MM.1S (cell line): ENCODE data around the gene COPS9.

Experiments used
- DNase-seq: peaks from one replicate; pipeline ENCODE4 v3.0.0-alpha.2; 2015
- H2AFZ ChIP-seq: fragments of 300-600 bp; sonication (generic); 2 replicates; pipeline ENCODE4 v1.6.0; 2016; ENCODE audit warnings: antibody characterized with exemption, low read length
- H3F3A ChIP-seq: fragments of 300-600 bp; sonication (generic); 2 replicates; pipeline ENCODE4 v1.6.1; 2016; ENCODE audit warnings: mild to moderate bottlenecking, antibody characterized with exemption, low read length, moderate library complexity, mixed read lengths; ENCODE audit not compliant: insufficient read depth
- H3K27ac ChIP-seq: fragments of 300-600 bp; sonication (generic); 2 replicates; pipeline ENCODE4 v1.5.1; 2016; ENCODE audit warnings: mild to moderate bottlenecking, low read length
- H3K27me3 ChIP-seq: fragments of 300-600 bp; sonication (generic); replicated peaks from 2 replicates; pipeline ENCODE4 v1.6.0; 2016; ENCODE audit warnings: low read length; ENCODE audit not compliant: insufficient read depth
- H3K36me3 ChIP-seq: fragments of 300-600 bp; sonication (generic); replicated peaks from 2 replicates; pipeline ENCODE4 v1.6.1; 2016; ENCODE audit warnings: mild to moderate bottlenecking, low read length, mixed read lengths; ENCODE audit not compliant: insufficient read depth
- H3K4me1 ChIP-seq: fragments of 300-600 bp; sonication (generic); 2 replicates; pipeline ENCODE4 v1.6.1; 2016; ENCODE audit warnings: low read length, mixed read lengths
- H3K4me2 ChIP-seq: fragments of 300-600 bp; sonication (generic); 2 replicates; pipeline ENCODE4 v1.6.0; 2016; ENCODE audit warnings: low read depth, low read length
- H3K4me3 ChIP-seq: fragments of 300-600 bp; sonication (generic); 2 replicates; pipeline ENCODE4 v1.5.1; 2016; ENCODE audit warnings: low read length, mixed read lengths
- H3K79me2 ChIP-seq: fragments of 300-600 bp; sonication (generic); 2 replicates; pipeline ENCODE4 v1.6.1; 2016; ENCODE audit warnings: mixed run types, low read length, mixed read lengths
- H3K9ac ChIP-seq: fragments of 300-600 bp; sonication (generic); 2 replicates; pipeline ENCODE4 v1.6.1; 2016; ENCODE audit warnings: low read length, mixed read lengths
- H3K9me2 ChIP-seq: fragments of 300-600 bp; sonication (generic); replicated peaks from 2 replicates; pipeline ENCODE4 v1.6.1; 2016; ENCODE audit warnings: mild to moderate bottlenecking, low read length, mixed read lengths; ENCODE audit not compliant: insufficient read depth
- H3K9me3 ChIP-seq: fragments of 300-600 bp; sonication (generic); replicated peaks from 2 replicates; pipeline ENCODE4 v1.6.1; 2016; ENCODE audit warnings: mild to moderate bottlenecking, low read length, mixed read lengths; ENCODE audit not compliant: insufficient read depth
- H4K20me1 ChIP-seq: fragments of 300-600 bp; sonication (generic); 2 replicates; pipeline ENCODE4 v1.6.1; 2016; ENCODE audit warnings: mild to moderate bottlenecking, low read length, moderate library complexity, mixed read lengths; ENCODE audit not compliant: insufficient read depth
- CTCF ChIP-seq: fragments of 300-600 bp; sonication (generic); IDR thresholded peaks from 2 replicates; pipeline ENCODE4 v1.5.1; 2016; ENCODE audit warnings: antibody characterized with exemption, low read length, mixed read lengths
- EZH2 ChIP-seq: fragments of 300-600 bp; sonication (generic); optimal IDR thresholded peaks from 2 replicates; pipeline ENCODE3; 2017; ENCODE audit warnings: low read depth, mild to moderate bottlenecking, antibody characterized with exemption, low read length, mixed read lengths
- EZH2phosphoT487 ChIP-seq: fragments of 300-600 bp; sonication (generic); IDR thresholded peaks from 2 replicates; pipeline ENCODE4 v1.6.1; 2018; ENCODE audit warnings: antibody characterized with exemption, low read length

Gene COPS9

GRCh38 chr2:240130393-240131195, 5.5 kb downstream of the COPS9 start:
- Histone ChIP-seq H3K27ac (no peak overlapping the region), H3K4me1 (0 out of 2 replicates have a peak, but pooled peaks cover 4% of the 10 kb centered on the region), H3K27me3 (no peaks in the 10 kb centered on the region), H3F3A (no peaks in the 10 kb centered on the region), H2AFZ (no peak overlapping the region), H3K79me2 (peaks cover 15% of the 10 kb centered on the region), H4K20me1 (no peaks in the 10 kb centered on the region), H3K36me3 (no peaks in the 10 kb centered on the region), H3K9me3 (no peaks in the 10 kb centered on the region), H3K4me2 (no peak overlapping the region), H3K9me2 (no peaks in the 10 kb centered on the region), H3K9ac (no peak overlapping the region), H3K4me3 (no peak overlapping the region)
- DNase-seq = no peak
- TF ChIP-seq EZH2 (no peak), CTCF (no peak), EZH2phosphoT487 (no peak)

- H3F3A ChIP-seq = no peaks in the 10 kb centered on the region
- no peak overlapping the region for H3K9ac ChIP-seq
- H3K4me3 ChIP-seq = no peak overlapping the region
- H3K79me2 ChIP-seq = peaks cover 8% of the 10 kb centered on the region
- no peaks in the 10 kb centered on the region for H3K9me3 ChIP-seq
- DNase-seq = no peak
- H3K36me3 ChIP-seq = no peaks in the 10 kb centered on the region
- H3K9me2 ChIP-seq = no peaks in the 10 kb centered on the region
- no peaks in the 10 kb centered on the region for H3K27me3 ChIP-seq
- no peak overlapping the region for H2AFZ ChIP-seq
- H3K4me2 ChIP-seq = no peak overlapping the region
- H3K4me1 ChIP-seq = 0 out of 2 replicates have a peak, but pooled peaks cover under 1% of the 10 kb centered on the region
- no peak for TF ChIP-seq EZH2
- H3K27ac ChIP-seq = no peak overlapping the region
- H4K20me1 ChIP-seq = no peaks in the 10 kb centered on the region
Measured at GRCh38 chr2:240129731-240130392, 6.2 kb downstream of the COPS9 start.

- peaks cover 3% of the 10 kb centered on the region for H3K79me2 ChIP-seq
- no peak for DNase-seq
- H3K4me1 ChIP-seq = no peaks in the 10 kb centered on the region
- H3K4me3 ChIP-seq = no peak overlapping the region
- no peaks in the 10 kb centered on the region for H4K20me1 ChIP-seq
- H3F3A ChIP-seq = no peaks in the 10 kb centered on the region
- no peak overlapping the region for H3K4me2 ChIP-seq
- H3K36me3 ChIP-seq = no peaks in the 10 kb centered on the region
- no peaks in the 10 kb centered on the region for H3K27me3 ChIP-seq
- no peaks in the 10 kb centered on the region for H3K9me2 ChIP-seq
- H2AFZ ChIP-seq = no peak overlapping the region
- H3K9ac ChIP-seq = no peak overlapping the region
- no peak overlapping the region for H3K27ac ChIP-seq
- H3K9me3 ChIP-seq = no peaks in the 10 kb centered on the region
- TF ChIP-seq EZH2phosphoT487 (no peak), CTCF (no peak), EZH2 (no peak)
Measured at GRCh38 chr2:240129311-240129710, 6.8 kb downstream of the COPS9 start.

GRCh38 chr2:240128608-240129145, 7.4 kb downstream of the COPS9 start:
- TF ChIP-seq EZH2 (no peak), CTCF (no peak), EZH2phosphoT487 (no peak)
- H2AFZ ChIP-seq = no peak overlapping the region
- no peak overlapping the region for H3K9ac ChIP-seq
- no peaks in the 10 kb centered on the region for H3F3A ChIP-seq
- H3K27me3 ChIP-seq = no peaks in the 10 kb centered on the region
- no peaks in the 10 kb centered on the region for H3K4me1 ChIP-seq
- H4K20me1 ChIP-seq = no peaks in the 10 kb centered on the region
- H3K9me2 ChIP-seq = no peaks in the 10 kb centered on the region
- no peaks in the 10 kb centered on the region for H3K36me3 ChIP-seq
- no peak overlapping the region for H3K4me3 ChIP-seq
- no peak overlapping the region for H3K27ac ChIP-seq
- H3K9me3 ChIP-seq = no peaks in the 10 kb centered on the region
- no peaks in the 10 kb centered on the region for H3K79me2 ChIP-seq
- no peak overlapping the region for H3K4me2 ChIP-seq
- DNase-seq = no peak
